Measurements from ENCODE around the gene WDPCP. TPM values are rescaled to one million over a fixed set of nuclear protein-coding genes. Genes with fewer than 3 reads are reported as not detected.

WDPCP gene
- total and polyA plus RNA-seq, 2 of the 13 experiments (the other 11 are each of a cell fraction or from before 2014, with no cell fraction given), result 2.9 to 5.2 TPM

- no peak for TF ChIP-seq ZXDC (CRISPR knock-in tag; IDR thresholded peaks at IDR 0.05)
- peak; percentile 45; the same call in 1 of the 2 replicates for TF ChIP-seq PITX1 (CRISPR knock-in tag; IDR thresholded peaks at IDR 0.05)
- no peak for TF ChIP-seq ZNF772 (CRISPR knock-in tag; IDR thresholded peaks at IDR 0.05)
- TF ChIP-seq TCF12 (IDR thresholded peaks at IDR 0.05), result no peak
- no peak for TF ChIP-seq TCF12 (CRISPR knock-in tag; IDR thresholded peaks at IDR 0.05)
- TF ChIP-seq TMF1 (CRISPR knock-in tag; IDR thresholded peaks at IDR 0.05; ENCODE audit: low read depth), result no peak
- peak; percentile 77; the same call in 1 of the 2 replicates for TF ChIP-seq CBX5 (CRISPR knock-in tag; IDR thresholded peaks at IDR 0.05; ENCODE audit: borderline replicate concordance)
- TF ChIP-seq ZNF451 (CRISPR knock-in tag; IDR thresholded peaks at IDR 0.05), result no peak
- TF ChIP-seq POLR2AphosphoS5 (IDR thresholded peaks at IDR 0.05; ENCODE audit: low read depth, low read length), result no peak
- TF ChIP-seq ZFP82 (CRISPR knock-in tag; IDR thresholded peaks at IDR 0.05; ENCODE audit: borderline replicate concordance), result no peak
- TF ChIP-seq SIX4 (CRISPR knock-in tag; IDR thresholded peaks at IDR 0.05), result no peak
- TF ChIP-seq ZNF207 (IDR thresholded peaks at IDR 0.05; ENCODE audit: borderline replicate concordance), result no peak
- TF ChIP-seq ZFP91 (CRISPR knock-in tag; IDR thresholded peaks at IDR 0.05; ENCODE audit: borderline replicate concordance), result no peak
- TF ChIP-seq NR3C1 (CRISPR knock-in tag; IDR thresholded peaks at IDR 0.05), result no peak
- no peak for TF ChIP-seq ZFY (CRISPR knock-in tag; IDR thresholded peaks at IDR 0.05)
- TF ChIP-seq JUN (CRISPR knock-in tag; IDR thresholded peaks at IDR 0.05), result no peak
- TF ChIP-seq PTBP1 (IDR thresholded peaks at IDR 0.05; ENCODE audit: low read depth, low read length, poor library complexity, severe bottlenecking), result no peak
- no peak for TF ChIP-seq ZNF678 (CRISPR knock-in tag; IDR thresholded peaks at IDR 0.05)
- TF ChIP-seq HCFC1 (IDR thresholded peaks at IDR 0.05; ENCODE audit: low read depth, low read length), result no peak
- no peak for TF ChIP-seq SNAPC5 (CRISPR knock-in tag; IDR thresholded peaks at IDR 0.05; ENCODE audit: borderline replicate concordance)
- no peak for TF ChIP-seq ZBTB38 (CRISPR knock-in tag; IDR thresholded peaks at IDR 0.05)
- no peak for TF ChIP-seq ZBTB7B (CRISPR knock-in tag; IDR thresholded peaks at IDR 0.05)
- TF ChIP-seq ONECUT2 (CRISPR knock-in tag; IDR thresholded peaks at IDR 0.05), result no peak
- TF ChIP-seq ZNF839 (CRISPR knock-in tag; IDR thresholded peaks at IDR 0.05; ENCODE audit: borderline replicate concordance), result no peak
- no peak; the same call in 1 of the 2 replicates for TF ChIP-seq SOX5 (CRISPR knock-in tag; IDR thresholded peaks at IDR 0.05; ENCODE audit: borderline replicate concordance)
- no peak for TF ChIP-seq KDM6A (CRISPR knock-in tag; IDR thresholded peaks at IDR 0.05; ENCODE audit: low read depth)
- no peak for TF ChIP-seq KAT7 (CRISPR knock-in tag; IDR thresholded peaks at IDR 0.05; ENCODE audit: borderline replicate concordance)
- no peak for TF ChIP-seq ZNF362 (CRISPR knock-in tag; IDR thresholded peaks at IDR 0.05; ENCODE audit: borderline replicate concordance)
- no peak for TF ChIP-seq CC2D1A (CRISPR knock-in tag; IDR thresholded peaks at IDR 0.05)
- TF ChIP-seq ZNF256 (CRISPR knock-in tag; conservative IDR thresholded peaks at IDR 0.05), result no peak
Observed at GRCh38 chr2:63189026-63189425, 399.3 kb downstream of the WDPCP start (continued).

Measured in HepG2 (cell line).